H1 (cell line): Measurements from ENCODE around the gene OSBPL3. TPM values are rescaled to one million over a fixed set of nuclear protein-coding genes. Genes with fewer than 3 reads are reported as not detected.

ENCODE experiments used
- CTCF ChIA-PET: fragments of 300-600 bp; sonication (Branson Sonifier 250); formaldehyde crosslinking; loops from one replicate; lab custom pipeline; 2021; ENCODE audit not compliant: partially characterized antibody; lab: Charles Lee
- POLR2A ChIA-PET: fragments of 300-600 bp; sonication (Branson Sonifier 250); formaldehyde crosslinking; loops from one replicate; lab custom pipeline; 2021; ENCODE audit warnings: inconsistent platforms; ENCODE audit not compliant: partially characterized antibody; lab: Charles Lee
- DNase-seq, 2 experiments: peaks; one replicate each; pipeline versions ENCODE4 v3.0.0 to v3.0.0-alpha.2; 2010 to 2022; ENCODE audit warnings: low spot score in 2 of 2, low read depth in 1 of 2, mixed read lengths in 1 of 2
- FAIRE-seq: peaks from 2 replicates; lab custom pipeline; 2011; peaks lifted over from hg19 to GRCh38; lab: Jason Lieb, UNC
- H2AFZ ChIP-seq: 2 replicates; pipeline ENCODE4 v1.8.1; 2012; ENCODE audit warnings: low read length, inconsistent platforms
- H2AK5ac ChIP-seq: 2 replicates; pipeline ENCODE4 v1.6.1; 2013; ENCODE audit warnings: low read depth, low read length
- H2BK120ac ChIP-seq: replicated peaks from 2 replicates; pipeline ENCODE3; 2013; ENCODE audit warnings: low read depth, low read length, inconsistent platforms
- H2BK12ac ChIP-seq: 2 replicates; pipeline ENCODE4 v1.6.1; 2013; ENCODE audit warnings: low read depth, low read length
- H2BK15ac ChIP-seq: 2 replicates; pipeline ENCODE4 v1.6.1; 2013; ENCODE audit warnings: low read length
- H2BK20ac ChIP-seq: 2 replicates; pipeline ENCODE4 v1.6.1; 2013; ENCODE audit warnings: low read length
- H2BK5ac ChIP-seq: 2 replicates; pipeline ENCODE4 v1.6.1; 2013; ENCODE audit warnings: low read depth, low read length
- H3K14ac ChIP-seq: 2 replicates; pipeline ENCODE4 v1.6.1; 2013; ENCODE audit warnings: inconsistent platforms; ENCODE audit not compliant: insufficient read length
- H3K18ac ChIP-seq: 2 replicates; pipeline ENCODE4 v1.6.1; 2013; ENCODE audit warnings: low read length; ENCODE audit errors: extremely low read depth
- H3K23ac ChIP-seq: 2 replicates; pipeline ENCODE4 v1.6.1; 2013; ENCODE audit warnings: inconsistent platforms; ENCODE audit not compliant: insufficient read length
- H3K23me2 ChIP-seq: 2 replicates; pipeline ENCODE4 v1.6.1; 2013; ENCODE audit warnings: low read depth, low read length
- H3K27ac ChIP-seq: 2 replicates; pipeline ENCODE4 v1.6.1; 2011; ENCODE audit warnings: low read depth, low read length, inconsistent platforms
- H3K27me3 ChIP-seq, 4 experiments: replicated peaks in 1 of 4; 1 replicate in 1 of 4; 2 replicates in 3 of 4; pipeline versions ENCODE4 v1.6.1 to v1.8.1; 2011 to 2013; ENCODE audit warnings: low read length in 3 of 4, mild to moderate bottlenecking in 3 of 4, inconsistent platforms in 2 of 4, mixed read lengths in 2 of 4, moderate library complexity in 1 of 4; ENCODE audit not compliant: control insufficient read depth in 3 of 4, insufficient read depth in 3 of 4; ENCODE audit errors: extremely low read depth in 1 of 4
- H3K36me3 ChIP-seq, 4 experiments: 2 replicates each; pipeline versions ENCODE4 v1.6.1 to v1.8.1; 2011 to 2013; ENCODE audit warnings: mild to moderate bottlenecking in 4 of 4, low read length in 3 of 4, moderate library complexity in 2 of 4, control low read depth in 1 of 4, inconsistent platforms in 1 of 4; ENCODE audit not compliant: insufficient read depth in 4 of 4, control insufficient read depth in 2 of 4
- H3K4ac ChIP-seq: replicated peaks from 2 replicates; pipeline ENCODE3; 2013; ENCODE audit warnings: low read length, low read depth, mixed read lengths, inconsistent platforms; ENCODE audit not compliant: insufficient read length
- H3K4me1 ChIP-seq, 4 experiments: replicated peaks in 1 of 4; 1 replicate in 1 of 4; 2 replicates in 3 of 4; pipeline versions ENCODE4 v1.6.1 to v1.8.1; 2011 to 2013; ENCODE audit warnings: low read length in 3 of 4, inconsistent platforms in 2 of 4, mixed read lengths in 1 of 4; ENCODE audit not compliant: insufficient read depth in 4 of 4, control insufficient read depth in 3 of 4
- H3K4me2 ChIP-seq, 2 experiments: 2 replicates each; pipeline versions ENCODE4 v1.6.1 to v1.8.1; 2011 to 2013; ENCODE audit warnings: low read depth in 2 of 2, low read length in 2 of 2, control low read depth in 1 of 2, inconsistent platforms in 1 of 2, mild to moderate bottlenecking in 1 of 2; ENCODE audit not compliant: insufficient read depth in 1 of 2
- H3K4me3 ChIP-seq, 4 experiments: fragments of 200-600, 300-600 bp in 1 of 4; sonication (generic), shearing (Covaris generic), sonication (Bioruptor Twin) in 1 of 4; 2 replicates each; pipeline versions ENCODE4 v1.5.1 to v1.8.1; 2011 to 2016; ENCODE audit warnings: low read length in 4 of 4, low read depth in 3 of 4, control low read depth in 2 of 4, inconsistent platforms in 2 of 4, mild to moderate bottlenecking in 2 of 4, mixed read lengths in 1 of 4, moderate library complexity in 1 of 4; ENCODE audit not compliant: insufficient read depth in 2 of 4; ENCODE audit errors: extremely low read depth in 1 of 4
- H3K56ac ChIP-seq: replicated peaks from 2 replicates; pipeline ENCODE3; 2013; ENCODE audit warnings: low read depth, mild to moderate bottlenecking, mixed read lengths, low read length, inconsistent platforms; ENCODE audit not compliant: insufficient read length
- H3K79me1 ChIP-seq: 2 replicates; pipeline ENCODE4 v1.6.1; 2013; ENCODE audit warnings: low read depth, low read length, control low read depth
- H3K79me2 ChIP-seq, 2 experiments: 2 replicates each; pipeline versions ENCODE4 v1.6.1 to v1.8.1; 2012 to 2013; ENCODE audit warnings: low read length in 2 of 2, mild to moderate bottlenecking in 2 of 2, inconsistent platforms in 1 of 2; ENCODE audit not compliant: insufficient read depth in 2 of 2, control insufficient read depth in 1 of 2
- H3K9ac ChIP-seq, 4 experiments: replicated peaks in 1 of 4; 1 replicate in 1 of 4; 2 replicates in 3 of 4; pipeline versions ENCODE4 v1.6.1 to v1.8.1; 2011 to 2013; ENCODE audit warnings: low read depth in 3 of 4, low read length in 3 of 4, control low read depth in 2 of 4, mild to moderate bottlenecking in 2 of 4, moderate library complexity in 2 of 4, inconsistent platforms in 1 of 4; ENCODE audit errors: extremely low read depth in 1 of 4
- H3K9me3 ChIP-seq, 2 experiments: 2 replicates each; pipeline versions ENCODE4 v1.6.1 to v1.8.1; 2012 to 2013; ENCODE audit warnings: mild to moderate bottlenecking in 2 of 2, moderate library complexity in 2 of 2, control low read depth in 1 of 2, inconsistent platforms in 1 of 2, low read depth in 1 of 2, low read length in 1 of 2, mixed read lengths in 1 of 2; ENCODE audit not compliant: insufficient read depth in 2 of 2
- H4K20me1 ChIP-seq, 2 experiments: replicated peaks in 1 of 2; 2 replicates each; pipeline versions ENCODE3 to v1.8.1; 2011 to 2013; ENCODE audit warnings: inconsistent platforms in 2 of 2, low read length in 2 of 2, mild to moderate bottlenecking in 1 of 2; ENCODE audit not compliant: insufficient read depth in 2 of 2, control insufficient read depth in 1 of 2
- H4K5ac ChIP-seq: 2 replicates; pipeline ENCODE4 v1.6.1; 2013; ENCODE audit warnings: low read length, low read depth, mixed read lengths, inconsistent platforms; ENCODE audit not compliant: insufficient read length
- H4K8ac ChIP-seq: 2 replicates; pipeline ENCODE4 v1.8.0; 2013; ENCODE audit warnings: mild to moderate bottlenecking, moderate library complexity, low read length, inconsistent platforms; ENCODE audit not compliant: insufficient read depth; ENCODE audit errors: extremely low read depth
- H4K91ac ChIP-seq: replicated peaks from 2 replicates; pipeline ENCODE3; 2013; ENCODE audit warnings: low read length, mixed read lengths, inconsistent platforms; ENCODE audit not compliant: insufficient read length
- BACH1 ChIP-seq: IDR thresholded peaks from 2 replicates; pipeline ENCODE4 v1.6.1; 2012; ENCODE audit warnings: low read length, improper control_type of control experiment
- CHD1 ChIP-seq: IDR thresholded peaks from 2 replicates; pipeline ENCODE4 v1.6.1; 2012; ENCODE audit warnings: low read depth, low read length, improper control_type of control experiment
- HDAC6 ChIP-seq: IDR thresholded peaks from one replicate; pipeline ENCODE4 v1.7.1; 2012; ENCODE audit warnings: low read depth, mild to moderate bottlenecking, inconsistent platforms, low read length, moderate library complexity
- JUND ChIP-seq: IDR thresholded peaks from 2 replicates; pipeline ENCODE4 v1.6.1; 2011; ENCODE audit warnings: mild to moderate bottlenecking, improper control_type of control experiment, low read length
- KDM4A ChIP-seq: IDR thresholded peaks from one replicate; pipeline ENCODE4 v1.7.1; 2012; ENCODE audit warnings: low read depth, mild to moderate bottlenecking, moderate library complexity, low read length, inconsistent platforms; ENCODE audit not compliant: severe bottlenecking
- PHF8 ChIP-seq: fragments of 200-600 bp; sonication (generic); conservative IDR thresholded peaks from 2 replicates; pipeline ENCODE4 v1.7.1; 2012; ENCODE audit warnings: low read depth, mild to moderate bottlenecking, inconsistent platforms, low read length, moderate library complexity
- POLR2A ChIP-seq, 2 experiments: IDR thresholded peaks; 1 replicate in 1 of 2; 2 replicates in 1 of 2; pipeline ENCODE4 v1.6.1; 2011; ENCODE audit warnings: low read depth in 2 of 2, low read length in 2 of 2, mild to moderate bottlenecking in 2 of 2; ENCODE audit errors: control extremely low read depth in 1 of 2
- POLR2AphosphoS5 ChIP-seq: IDR thresholded peaks from 2 replicates; pipeline ENCODE4 v1.6.1; 2011; ENCODE audit warnings: low read depth, low read length
- RAD21 ChIP-seq, 2 experiments: IDR thresholded peaks in 1 of 2; conservative IDR thresholded peaks in 1 of 2; 2 replicates each; pipeline ENCODE4 v1.6.1; 2011; ENCODE audit warnings: low read depth in 2 of 2, low read length in 2 of 2, improper control_type of control experiment in 1 of 2, inconsistent platforms in 1 of 2, mild to moderate bottlenecking in 1 of 2, moderate library complexity in 1 of 2
- RBBP5 ChIP-seq: IDR thresholded peaks from 2 replicates; pipeline ENCODE4 v1.7.1; 2012; ENCODE audit warnings: low read depth, mild to moderate bottlenecking, inconsistent platforms, low read length, moderate library complexity, borderline replicate concordance
- SP1 ChIP-seq: IDR thresholded peaks from 2 replicates; pipeline ENCODE4 v1.6.1; 2011; ENCODE audit warnings: low read depth, low read length
- SP4 ChIP-seq: IDR thresholded peaks from 2 replicates; pipeline ENCODE4 v1.6.1; 2012; ENCODE audit warnings: low read length, inconsistent platforms
- ZNF274 ChIP-seq: IDR thresholded peaks from 2 replicates; pipeline ENCODE4 v1.7.0; 2012; ENCODE audit warnings: low read length, borderline replicate concordance; ENCODE audit errors: extremely low read depth
- WGBS, 2 experiments: shearing (Covaris generic) in 1 of 2; methylation state at CpG; one replicate each; pipeline versions ENCODE4 v1.1.6 to v1.1.7; 2013 to 2015; ENCODE audit warnings: low lambda C conversion rate in 2 of 2, mixed read lengths in 2 of 2, inconsistent platforms in 1 of 2, low coverage in 1 of 2, missing lambda C conversion rate in 1 of 2; ENCODE audit not compliant: insufficient replicate concordance in 2 of 2, insufficient coverage in 1 of 2, insufficient read length in 1 of 2; ENCODE audit errors: extremely low coverage in 1 of 2, missing lambda C conversion rate in 1 of 2; 5-methylcytosine and 5-hydroxymethylcytosine counted together
- polyA plus RNA-seq, 7 experiments: library from polyadenylated mRNA; depleted of rRNA in 3 of 7; stranded (reverse) in 5 of 7; unstranded in 2 of 7; fragments of >200 nt in 5 of 7; fragments of 200-250 nt in 2 of 7; gene quantifications; 1 replicate in 5 of 7; 2 replicates in 1 of 7; 4 replicates in 1 of 7; pipeline versions ENCODE4 v1.2.1 to v1.2.3, GENCODE V29; 2011 to 2013; ENCODE audit warnings: missing spikeins in 2 of 7, mixed read lengths in 2 of 7
- total RNA-seq: library from RNA; stranded (reverse); fragmentation: NEBNext Ultra II Directional; extraction: Animal tissue kit (Norgen Biotek cat#: 25700); gene quantifications from 2 replicates; pipeline ENCODE4 v1.2.1, GENCODE V29; 2021

Gene OSBPL3
- total and polyA plus RNA-seq, 2 of the 8 experiments (the other 6 are each of a cell fraction or from before 2014, with no cell fraction given) = 2.8 to 13.9 TPM

DNA sequence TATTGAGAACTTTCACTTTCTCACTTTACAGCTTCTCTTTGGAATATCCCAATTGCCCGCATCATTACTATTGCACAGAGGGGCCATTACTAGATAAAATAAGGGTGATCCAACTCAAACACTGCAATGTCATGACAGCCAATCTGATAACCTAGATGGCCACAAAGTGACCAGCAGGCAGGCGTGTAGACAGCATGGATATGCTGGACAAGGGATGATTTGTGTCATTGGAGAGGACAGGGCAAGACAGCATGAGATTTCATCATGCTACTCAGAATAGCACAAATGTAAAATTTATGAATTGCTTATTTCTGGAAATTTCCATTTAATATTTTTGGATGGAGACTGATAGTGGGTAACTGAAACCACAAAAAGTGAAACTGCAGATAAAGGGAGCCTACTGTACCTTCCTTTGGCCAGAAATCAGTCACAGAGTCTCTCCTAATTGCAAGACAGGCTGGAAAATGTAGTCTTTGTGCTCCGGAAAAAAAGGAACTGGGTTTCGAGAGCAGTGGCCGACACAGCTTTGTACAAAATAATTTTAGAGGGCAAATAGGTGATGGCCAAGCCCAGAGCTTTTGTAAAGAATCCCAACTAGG lies 216.6 kb downstream of the OSBPL3 start:
- Histone ChIP-seq H3K9ac (no peak overlapping the region), H3K4me3 (no peak overlapping the region), H4K91ac (no peak overlapping the region), H2AK5ac (no peak overlapping the region), H2AFZ (no peak overlapping the region), H3K36me3 (no peaks in the 10 kb centered on the region), H3K23ac (no peak overlapping the region), H3K79me2 (no peaks in the 10 kb centered on the region), H2BK12ac (no peak overlapping the region), H3K4me2 (no peak overlapping the region), H3K27me3 (peaks cover 3 to 7% (median 6%) of the 10 kb centered on the region in 4 experiments), H3K14ac (no peak overlapping the region), H3K27ac (no peak overlapping the region), H3K4me1 (no peaks in the 10 kb centered on the region; a peak in 1 of 7 replicates), H4K8ac (no peak overlapping the region), H3K18ac (no peak overlapping the region), H3K79me1 (no peaks in the 10 kb centered on the region), H3K4ac (no peak overlapping the region), H3K9me3 (no peaks in the 10 kb centered on the region), H2BK15ac (no peak overlapping the region), H3K23me2 (no peaks in the 10 kb centered on the region; the same call in 1 of the 2 replicates), H2BK20ac (no peak overlapping the region), H4K5ac (no peak overlapping the region), H2BK5ac (no peak overlapping the region), H3K56ac (no peak overlapping the region), H4K20me1 (no peaks in the 10 kb centered on the region), H2BK120ac (no peak overlapping the region)
- DNase-seq (no peak), FAIRE-seq (no peak)
- WGBS, 2 experiments = 91% methylated on average over 5 of the region's 5 CpGs; no CpG with 5 or more reads in 1 of the 2 experiments
- ChIA-PET POLR2A (no interaction called here), CTCF (interaction anchor here (1.4 to 1.5 kb wide), 2 partner anchors 40 to 49 kb away, joined by 3 to 4 read pairs; no protein-coding TSS in a partner anchor)
- no peak for TF ChIP-seq BACH1
- no peak for TF ChIP-seq CHD1
- no peak for TF ChIP-seq ZNF274
- no peak for TF ChIP-seq KDM4A
- TF ChIP-seq POLR2A (IDR thresholded peaks at IDR 0.05; ENCODE audit: control extremely low read depth in 1 of 2, low read depth in 2 of 2, low read length in 2 of 2) = no peak
- no peak for TF ChIP-seq HDAC6
- no peak for TF ChIP-seq SP4
- no peak for TF ChIP-seq POLR2AphosphoS5
- TF ChIP-seq RBBP5 = no peak
- no peak for TF ChIP-seq JUND
- no peak for TF ChIP-seq PHF8
- TF ChIP-seq RAD21 (IDR thresholded peaks at IDR 0.05 in 1 of 2, conservative IDR thresholded peaks at IDR 0.05 in 1 of 2; ENCODE audit: low read depth in 2 of 2, low read length in 2 of 2) = no peak
- TF ChIP-seq SP1 = no peak
